Fibroblast of skin of right quadriceps (primary cell): ENCODE results near the gene SETDB2.
A peak's percentile ranks its signal among the peaks of the same experiment; 100 is the strongest.

ENCODE experiments used
- DNase-seq: peaks from one replicate; pipeline ENCODE4 v3.0.0-alpha.2; 2013

The SETDB2 gene

DNA sequence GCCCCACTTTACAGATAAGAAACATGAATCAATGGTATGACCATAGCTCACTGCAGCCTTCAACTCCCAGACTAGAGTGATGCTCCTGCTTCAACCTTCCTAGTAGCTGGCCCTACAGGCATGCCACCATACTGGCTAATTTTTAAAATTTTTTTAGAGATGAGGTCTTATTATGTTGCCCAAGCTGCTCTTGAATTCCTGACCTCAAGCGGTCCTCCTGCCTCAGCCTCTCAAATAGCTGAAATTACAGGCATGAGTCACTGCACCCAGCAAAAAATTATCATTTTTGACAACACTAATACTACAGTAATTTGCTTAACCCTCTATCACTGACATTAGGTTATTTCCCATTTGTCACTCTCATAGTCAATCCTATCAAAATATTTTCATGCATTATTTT lies 15.0 kb upstream of the SETDB2 start:
- no peak for DNase-seq

DNA sequence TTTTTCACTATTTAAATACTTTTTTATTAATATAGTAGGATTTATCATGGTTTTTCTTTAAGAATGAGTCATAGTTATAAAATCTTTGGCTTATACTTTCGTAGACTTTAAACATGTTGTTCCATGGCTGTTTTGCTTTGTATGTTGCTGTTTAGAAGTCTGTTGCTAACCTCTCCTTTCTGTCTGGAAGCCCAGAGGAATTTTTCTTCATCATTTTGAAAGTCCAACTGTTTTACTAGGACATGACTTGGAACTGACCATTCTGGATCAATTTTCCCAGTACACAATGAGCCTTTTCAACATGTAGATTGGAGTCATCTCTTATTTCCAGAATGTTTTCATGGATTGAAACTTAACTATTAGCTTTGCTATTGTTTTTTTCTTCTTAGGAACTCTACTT lies 8.1 kb upstream of the SETDB2 start:
- DNase-seq = no peak

DNA sequence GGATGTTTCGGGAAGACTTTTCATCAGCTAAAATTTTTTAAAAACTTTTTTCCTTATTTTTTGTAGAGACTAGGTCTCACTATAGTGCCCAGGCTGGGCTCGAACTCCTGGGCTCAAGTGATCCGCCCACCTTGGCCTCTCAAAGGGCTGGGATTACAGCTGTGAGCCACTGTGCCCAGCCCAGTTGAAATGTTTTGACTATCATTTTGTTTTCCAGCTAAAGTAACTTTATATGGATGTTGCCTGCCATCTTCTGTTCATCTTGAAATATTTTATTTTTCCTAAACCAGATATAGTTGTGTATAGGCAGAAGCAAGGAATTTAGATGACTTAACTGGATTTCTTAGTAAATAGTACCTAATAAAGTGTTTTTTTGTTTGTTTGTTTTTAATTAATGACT lies 7.2 kb upstream of the SETDB2 start:
- DNase-seq = peak; percentile 46

DNA sequence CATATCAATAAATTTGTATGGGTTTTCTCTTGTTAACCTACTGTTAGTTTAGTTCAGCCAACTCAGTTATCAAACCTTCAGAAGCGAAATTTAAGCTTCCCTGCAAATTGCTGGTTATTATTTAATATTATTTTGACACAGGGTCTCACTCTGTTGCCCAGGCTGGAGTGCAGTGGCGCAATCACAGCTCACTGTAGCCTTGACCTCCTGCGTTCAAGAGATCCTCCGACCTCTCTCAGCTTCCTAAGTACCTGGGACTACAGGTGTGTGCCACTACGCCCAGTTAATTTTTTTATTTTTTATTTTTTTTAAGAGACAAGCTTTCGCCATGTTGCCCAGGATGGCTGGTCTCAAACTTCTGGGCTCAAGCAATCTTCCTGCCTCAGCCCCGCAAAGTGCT lies 6.4 kb upstream of the SETDB2 start:
- no peak for DNase-seq

DNA sequence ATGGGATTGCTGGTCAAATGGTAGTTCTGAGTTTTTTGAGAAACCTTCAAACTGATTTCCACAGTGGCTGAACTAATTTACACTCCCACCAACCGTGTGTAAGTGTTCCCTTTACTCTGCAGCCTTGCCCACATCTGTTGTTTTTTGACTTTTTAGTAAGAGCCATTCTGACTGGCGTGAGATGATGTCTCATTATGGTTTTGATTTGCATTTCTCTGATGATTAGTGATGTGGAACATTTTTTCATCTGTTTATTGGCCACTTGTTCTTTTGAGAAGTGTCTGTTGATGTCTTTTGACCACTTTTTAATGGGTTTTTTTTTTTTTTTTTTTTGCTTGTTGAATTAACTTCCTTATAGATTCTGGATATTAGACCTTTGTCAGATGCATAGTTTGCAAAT lies 4.5 kb upstream of the SETDB2 start:
- no peak for DNase-seq

DNA sequence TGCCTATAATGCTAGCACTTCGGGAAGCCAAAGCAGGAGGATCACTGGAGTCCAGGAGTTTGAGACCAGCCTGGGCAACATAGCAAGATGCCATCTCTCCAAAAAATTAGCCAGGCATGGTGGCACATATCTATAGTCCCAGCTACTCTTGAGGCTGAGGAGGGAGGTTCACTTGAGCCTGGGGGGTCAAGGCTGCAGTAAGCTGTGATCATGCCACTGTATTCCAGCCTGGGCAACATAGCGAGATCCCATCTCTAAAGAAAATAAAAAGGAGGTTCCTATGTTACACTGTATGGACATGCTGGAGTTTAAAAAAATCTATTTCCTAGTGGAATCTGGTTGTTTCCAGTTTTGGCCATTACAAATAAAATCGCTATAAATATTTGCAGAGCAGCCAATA lies 2.8 kb upstream of the SETDB2 start:
- no peak for DNase-seq

DNA sequence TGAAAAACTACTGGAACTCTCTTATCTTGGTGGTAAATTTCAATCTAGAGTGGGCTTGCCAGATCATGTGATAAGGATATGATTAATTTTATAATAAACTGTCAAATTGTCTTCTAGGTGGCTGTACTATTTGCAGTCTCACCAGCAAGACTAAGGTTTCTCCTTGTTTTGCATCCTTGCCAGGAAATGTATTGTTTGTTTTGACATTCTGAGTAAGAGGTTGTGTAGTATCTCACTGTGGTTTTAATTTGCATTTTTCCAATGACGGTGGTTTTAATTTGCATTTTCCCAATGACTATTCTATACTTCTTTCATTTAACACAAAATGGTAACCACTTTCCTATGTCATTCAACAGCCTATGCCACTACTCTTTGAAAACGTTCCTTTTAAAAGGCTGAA lies 2.2 kb upstream of the SETDB2 start:
- peak; percentile 50 for DNase-seq

DNA sequence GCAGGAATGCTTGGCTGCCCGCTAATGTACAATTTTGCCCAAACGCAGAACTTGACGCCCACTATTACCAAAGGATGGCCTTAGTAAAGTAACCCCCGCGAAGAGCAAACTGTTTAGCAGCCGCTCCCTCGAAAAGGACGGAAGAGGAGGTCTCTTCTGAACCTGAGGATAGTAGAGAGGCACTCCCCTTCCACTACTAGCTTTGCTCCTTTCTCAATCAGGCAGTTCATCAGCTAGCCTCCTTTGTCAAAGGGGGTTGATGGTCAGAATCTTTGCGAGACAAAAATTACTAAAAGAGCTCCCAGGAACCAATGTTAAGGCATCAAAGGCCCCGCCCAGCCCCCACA lies 744 bp upstream of the SETDB2 start:
- peak; percentile 49 for DNase-seq

DNA sequence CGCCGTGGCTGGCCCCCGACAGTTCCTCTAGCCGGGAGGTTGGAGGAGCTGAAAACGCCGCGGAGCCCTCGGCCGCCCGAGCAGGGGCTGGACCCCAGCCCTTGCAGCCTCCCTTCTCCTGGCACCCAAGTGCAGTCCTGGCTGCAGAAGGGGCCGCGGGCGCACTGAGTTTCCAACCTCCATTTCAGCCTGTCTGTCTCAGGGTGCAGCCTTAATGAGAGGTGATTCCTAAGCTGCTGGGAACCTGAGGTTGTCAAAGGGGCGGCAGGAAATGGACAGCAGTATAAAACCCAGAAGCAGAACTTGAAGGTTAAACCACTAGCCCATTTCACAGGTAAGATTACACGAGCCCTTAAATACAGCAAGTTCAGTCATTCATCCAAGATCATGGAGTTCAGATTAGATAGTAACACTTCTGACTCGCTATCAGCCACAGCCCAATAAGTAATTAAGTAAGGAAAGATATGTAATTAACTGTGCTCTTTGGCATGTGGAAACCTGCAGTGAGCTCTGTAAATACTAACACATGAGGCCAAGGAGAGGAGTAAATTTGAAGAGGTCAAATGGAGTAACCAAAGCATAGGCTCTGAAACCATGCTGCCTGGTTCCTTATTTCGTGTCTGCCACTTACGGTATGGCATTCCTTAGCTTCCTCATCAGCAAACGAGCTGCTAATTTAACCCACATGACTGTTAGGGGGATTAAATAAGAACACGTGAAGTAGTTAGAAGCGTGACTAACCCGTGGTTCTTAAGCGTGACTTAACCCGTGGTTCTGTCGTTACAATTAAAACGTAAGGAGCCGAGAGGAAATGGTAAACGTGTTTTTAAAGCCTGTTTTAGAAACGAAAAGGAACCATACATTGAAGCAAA lies 686 bp downstream of the SETDB2 start:
- DNase-seq = peak; percentile 83

DNA sequence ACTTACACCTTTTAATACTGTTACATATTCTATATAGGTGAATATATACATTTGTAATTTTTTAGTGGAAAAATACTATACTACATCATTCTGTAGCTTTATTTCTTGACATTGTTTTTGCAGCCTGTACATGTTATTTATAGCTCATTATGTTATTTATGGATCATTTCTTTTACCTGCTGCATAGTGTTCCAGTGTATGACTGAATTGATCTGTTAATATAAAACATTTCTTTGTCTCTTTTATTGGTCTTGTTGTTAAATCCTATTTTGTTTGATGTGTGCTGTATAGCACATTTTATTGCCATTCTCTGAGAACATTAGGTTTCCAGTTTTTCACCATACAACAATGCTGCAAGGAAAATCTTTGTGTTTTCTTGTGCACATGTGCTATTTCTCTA lies 2.4 kb downstream of the SETDB2 start:
- no peak for DNase-seq

DNA sequence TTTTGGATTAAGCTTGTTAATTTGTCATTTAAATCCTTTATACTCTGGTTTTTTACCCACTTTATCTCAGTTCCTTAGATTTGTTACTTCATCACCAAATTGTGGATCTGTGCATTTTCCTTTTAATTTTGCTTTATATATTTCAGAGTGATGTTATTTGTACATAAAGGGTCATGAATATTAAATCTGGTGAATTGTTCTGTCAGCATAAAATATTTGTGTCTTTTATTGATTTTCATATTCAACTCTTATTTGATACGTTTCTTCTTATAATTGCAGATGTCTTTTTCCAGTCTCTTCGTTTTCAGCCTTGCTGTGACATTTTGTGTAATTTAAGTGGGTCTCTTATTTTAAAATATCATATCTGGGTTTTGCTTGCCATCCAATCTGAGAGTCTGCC lies 4.7 kb downstream of the SETDB2 start:
- DNase-seq = no peak

DNA sequence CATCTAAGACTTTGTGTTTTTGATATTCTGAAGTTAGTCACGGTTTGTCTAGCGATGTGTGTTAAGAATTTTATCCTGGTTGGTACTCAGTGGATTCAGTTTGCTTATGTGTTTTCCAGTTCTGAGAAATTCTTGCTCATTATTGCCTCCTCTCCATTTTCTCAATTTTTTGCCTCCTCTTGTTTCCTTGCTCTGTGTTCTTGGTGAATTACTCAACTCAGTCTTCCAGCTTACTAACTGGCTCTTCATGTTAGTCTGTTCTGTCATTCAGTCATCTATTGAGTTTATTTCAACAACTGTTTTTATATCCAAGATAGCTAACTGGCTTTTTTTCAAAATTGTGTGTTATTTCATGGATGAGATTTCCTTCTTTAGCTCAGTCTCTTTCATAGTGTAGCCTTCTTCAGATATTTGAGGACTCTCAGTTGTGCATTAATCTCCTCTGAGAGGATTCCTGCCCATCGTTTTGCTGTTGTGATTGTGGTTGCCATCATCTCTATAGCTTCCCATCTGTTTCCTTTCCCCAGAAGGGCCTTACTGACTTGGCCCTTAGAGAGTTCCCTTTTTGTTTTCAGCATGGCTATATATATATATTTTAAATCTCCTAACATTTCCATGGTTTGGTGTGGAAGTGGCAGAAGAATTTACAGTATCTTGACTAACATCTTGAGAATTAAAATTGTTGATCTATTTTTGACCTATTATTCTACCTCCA lies 6.2 kb downstream of the SETDB2 start:
- DNase-seq = no peak

DNA sequence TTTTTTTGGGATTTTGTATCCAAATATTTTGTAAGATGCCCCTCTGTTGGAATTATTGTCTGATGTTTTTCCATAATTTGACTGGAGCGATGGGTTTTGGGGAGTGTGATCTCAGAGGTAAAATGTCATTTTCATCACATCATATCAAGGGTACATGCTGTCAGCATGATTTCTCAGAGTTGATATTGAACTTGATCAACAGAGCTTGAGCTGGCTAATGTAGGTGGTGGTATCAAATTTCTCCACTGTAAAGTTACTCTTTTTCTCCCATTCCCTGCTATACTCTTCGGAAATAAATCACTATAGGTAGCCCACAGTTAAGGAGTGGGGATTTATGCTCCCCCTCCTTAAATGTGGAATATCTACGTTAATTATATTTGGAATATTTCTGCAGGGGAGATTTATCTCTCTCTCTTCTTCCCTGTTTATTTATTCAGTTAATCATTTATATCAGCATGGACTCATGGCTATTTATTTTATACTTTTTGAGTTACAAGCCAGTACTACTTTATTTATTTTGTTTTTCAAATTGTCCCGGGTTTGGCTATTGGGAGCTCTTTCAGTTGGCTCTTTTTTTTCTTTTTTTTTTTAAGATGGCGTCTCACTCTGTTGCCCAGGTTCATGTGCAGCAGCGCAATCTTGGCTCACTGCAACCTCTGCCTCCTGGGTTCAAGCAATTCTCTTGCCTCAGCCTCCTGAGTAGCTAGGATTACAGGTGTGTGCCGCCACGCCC lies 8.8 kb downstream of the SETDB2 start:
- no peak for DNase-seq

DNA sequence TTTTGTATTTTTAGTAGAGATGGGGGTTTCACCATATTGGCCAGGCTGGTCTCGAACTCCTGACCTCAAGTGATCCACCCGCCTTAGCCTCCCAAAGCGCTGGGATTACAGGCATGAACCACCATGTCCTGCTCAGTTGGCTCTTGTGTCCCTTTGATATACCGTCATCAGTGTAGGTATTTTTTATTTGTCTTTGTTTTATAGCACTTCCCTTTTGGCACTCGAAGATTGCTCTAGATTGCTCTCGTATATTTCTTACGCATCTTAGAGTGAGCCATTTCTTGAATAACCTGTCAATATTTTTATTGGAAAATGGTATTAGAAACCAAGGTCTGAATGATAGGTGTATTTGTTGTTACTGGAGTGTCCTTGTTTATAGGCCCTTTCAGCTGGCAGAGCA lies 9.4 kb downstream of the SETDB2 start:
- DNase-seq = no peak

DNA sequence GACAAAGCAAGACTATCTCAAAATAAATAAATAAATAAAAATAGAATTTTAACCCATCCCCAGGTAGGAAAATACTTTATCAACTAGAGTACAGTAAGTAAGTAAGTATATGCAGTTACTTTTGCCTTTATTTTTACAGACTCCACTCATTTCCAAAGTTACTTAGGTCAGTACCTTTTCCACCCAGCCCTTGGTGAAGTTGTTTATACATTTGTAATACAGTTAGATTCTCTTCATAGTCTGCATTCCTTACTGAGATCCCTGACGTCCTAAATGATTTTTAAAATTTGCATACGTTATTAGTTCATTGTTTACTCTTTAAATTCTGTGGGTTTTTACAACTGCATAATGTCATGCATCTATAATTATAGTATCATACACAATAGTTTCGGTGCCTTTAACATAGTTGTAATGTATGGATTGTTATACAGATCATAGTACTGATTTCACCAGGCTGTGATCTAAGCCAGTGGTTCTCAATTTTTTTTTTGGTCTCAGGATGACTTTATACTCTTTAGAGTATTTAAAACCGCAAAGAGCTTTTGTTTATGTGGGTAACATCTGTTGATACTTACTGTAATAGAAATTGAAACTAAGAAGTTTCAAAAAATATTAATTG lies 10.4 kb downstream of the SETDB2 start:
- peak; percentile 56 for DNase-seq

DNA sequence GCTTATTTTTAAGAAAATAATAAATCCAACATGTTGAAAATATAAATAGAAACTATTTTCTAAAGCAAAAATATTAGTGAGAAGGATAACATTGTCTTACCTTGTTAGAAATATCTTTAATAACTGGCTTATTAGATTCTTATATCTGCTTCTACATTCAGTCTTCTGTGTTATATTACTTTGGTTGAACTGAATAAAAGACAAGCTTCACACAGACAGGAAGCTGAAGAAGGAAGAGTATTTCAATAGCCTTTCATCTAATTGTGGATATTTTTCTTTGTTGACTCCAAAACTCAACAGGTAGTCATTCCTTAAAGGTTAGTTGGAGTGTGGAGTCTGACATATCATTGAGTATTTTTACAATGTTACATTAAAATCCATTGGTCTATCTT lies 10.9 kb downstream of the SETDB2 start:
- DNase-seq = no peak

DNA sequence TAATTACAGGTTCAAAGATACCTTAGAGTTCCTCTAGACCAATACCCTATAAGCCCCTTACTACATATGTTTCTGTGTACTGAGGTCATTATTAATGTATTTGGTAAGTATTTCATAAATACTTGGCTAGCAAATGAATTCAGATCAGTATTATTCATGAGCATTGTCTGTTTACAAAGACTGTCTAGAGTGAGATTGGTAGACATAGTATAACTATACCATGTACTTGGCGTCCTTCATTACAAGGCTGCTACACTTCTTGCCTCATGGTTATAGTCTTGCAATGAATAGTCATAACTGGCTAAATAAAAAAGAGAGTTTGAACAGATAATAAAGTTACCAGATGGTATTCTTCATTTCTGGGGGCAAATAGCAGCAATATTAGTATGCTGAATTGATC lies 12.1 kb downstream of the SETDB2 start:
- DNase-seq = no peak

DNA sequence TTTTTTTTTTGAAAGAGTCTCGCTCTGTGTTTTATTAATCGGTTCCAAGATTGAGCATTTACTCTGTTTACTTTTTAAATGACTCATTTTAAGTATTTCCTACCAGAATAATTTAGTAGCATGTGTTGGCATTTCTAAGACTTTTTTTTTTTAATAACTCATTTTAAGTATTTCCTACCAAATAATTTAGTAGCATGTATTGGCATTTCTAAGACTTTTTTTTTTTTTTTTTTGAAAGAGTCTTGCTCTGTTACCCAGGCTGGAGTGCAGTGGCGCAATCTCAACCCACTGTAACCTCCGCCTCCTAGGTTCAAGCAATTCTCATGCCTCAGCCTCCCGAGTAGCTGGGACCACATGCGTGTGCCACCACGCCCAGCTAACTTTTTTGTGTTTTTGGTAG lies 13.1 kb downstream of the SETDB2 start:
- peak; percentile 14 for DNase-seq

DNA sequence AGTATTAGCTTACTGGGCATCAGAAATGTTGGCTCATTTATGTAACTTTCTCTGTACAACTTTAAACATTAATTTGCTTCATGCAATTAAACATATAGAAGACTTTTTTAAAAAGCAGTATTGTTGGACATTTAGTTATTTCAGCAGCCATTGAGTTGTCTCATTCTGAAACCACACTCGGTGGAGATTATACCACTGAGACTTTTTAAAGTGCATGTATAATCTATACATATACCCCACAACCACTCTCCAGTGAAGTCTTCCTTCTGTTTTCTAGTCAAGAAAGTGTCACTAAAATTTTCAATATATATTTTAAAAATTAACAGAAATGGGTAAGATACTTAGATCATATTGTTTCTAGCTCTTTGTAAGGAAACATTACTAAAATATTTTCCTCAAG lies 15.5 kb downstream of the SETDB2 start:
- no peak for DNase-seq

DNA sequence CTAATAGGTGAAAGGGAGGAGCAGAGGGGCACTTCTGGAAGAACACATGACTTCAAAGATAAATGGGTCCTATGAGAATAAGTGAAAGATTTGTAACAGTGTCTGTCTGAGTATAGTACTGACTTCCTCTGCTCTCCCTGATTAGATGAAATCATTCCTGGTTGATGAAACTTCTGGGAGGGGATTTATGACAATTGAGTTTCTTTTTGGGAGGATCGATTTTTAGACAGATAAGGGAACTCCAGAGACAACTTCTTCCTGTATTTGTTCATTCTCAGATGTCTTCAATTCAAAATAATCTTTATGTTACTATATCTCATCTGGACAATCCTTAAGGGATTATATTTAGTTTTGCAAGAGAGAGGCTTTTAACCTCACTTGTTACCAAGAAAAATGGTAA lies 20.0 kb downstream of the SETDB2 start:
- no peak for DNase-seq

DNA sequence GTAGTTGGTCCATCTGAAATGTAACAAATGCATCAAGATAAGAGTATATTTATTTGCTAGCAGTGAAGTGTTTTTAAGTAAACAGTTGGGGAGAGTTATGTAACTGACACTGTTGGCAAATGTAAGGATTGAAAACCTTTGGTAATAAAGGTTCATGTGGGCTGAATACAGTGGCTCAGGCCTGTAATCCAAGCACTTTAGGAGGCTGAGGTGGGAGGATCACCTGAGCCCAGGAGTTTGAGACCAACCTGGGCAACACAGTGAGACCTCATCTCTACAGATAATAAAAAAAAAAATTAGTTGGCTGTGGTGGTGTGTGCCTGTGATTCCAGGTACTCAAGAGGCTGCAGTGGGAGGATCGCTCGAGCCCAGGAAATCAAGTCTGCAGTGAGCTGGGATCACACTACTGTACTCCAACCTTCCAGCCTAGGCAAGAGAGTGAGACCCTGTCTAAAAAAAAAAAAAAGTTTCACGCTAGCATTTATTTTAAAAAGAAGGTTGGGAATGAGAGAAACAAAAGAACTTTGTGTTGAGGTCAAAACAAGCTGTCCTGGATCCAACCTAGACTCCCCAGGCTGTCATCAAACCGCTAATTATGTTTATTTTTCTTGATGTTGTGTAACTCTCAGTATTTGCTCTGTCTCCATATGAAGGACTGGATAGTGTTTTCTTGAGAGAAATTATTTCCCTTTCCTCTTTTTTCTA lies 20.7 kb downstream of the SETDB2 start:
- DNase-seq = no peak

DNA sequence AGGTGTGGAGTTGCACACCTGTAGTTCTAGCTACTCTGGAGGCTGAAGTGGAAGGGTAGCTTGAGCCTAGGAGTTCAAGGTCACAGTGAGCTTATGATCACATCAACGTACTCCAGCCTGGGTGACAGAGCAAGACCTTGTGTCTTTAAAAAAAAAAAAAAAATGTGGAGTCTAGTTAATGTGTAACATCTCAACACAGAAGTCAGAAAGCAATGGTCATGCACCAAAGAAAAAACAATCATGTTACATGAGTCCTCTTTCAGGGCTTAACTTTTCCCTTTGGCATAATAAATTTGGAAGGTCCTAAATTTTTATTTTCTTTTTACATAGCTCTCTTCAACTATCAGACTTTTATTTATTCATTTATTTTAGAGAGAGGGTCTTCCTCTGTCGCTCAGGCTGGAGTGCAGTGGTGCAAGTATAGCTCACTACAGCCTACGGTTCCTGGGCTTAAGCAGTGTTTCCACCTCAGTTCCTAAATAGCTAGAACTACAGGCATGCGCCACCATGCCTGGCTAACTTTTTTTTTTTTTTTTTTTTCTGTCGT lies 22.3 kb downstream of the SETDB2 start:
- DNase-seq = no peak

DNA sequence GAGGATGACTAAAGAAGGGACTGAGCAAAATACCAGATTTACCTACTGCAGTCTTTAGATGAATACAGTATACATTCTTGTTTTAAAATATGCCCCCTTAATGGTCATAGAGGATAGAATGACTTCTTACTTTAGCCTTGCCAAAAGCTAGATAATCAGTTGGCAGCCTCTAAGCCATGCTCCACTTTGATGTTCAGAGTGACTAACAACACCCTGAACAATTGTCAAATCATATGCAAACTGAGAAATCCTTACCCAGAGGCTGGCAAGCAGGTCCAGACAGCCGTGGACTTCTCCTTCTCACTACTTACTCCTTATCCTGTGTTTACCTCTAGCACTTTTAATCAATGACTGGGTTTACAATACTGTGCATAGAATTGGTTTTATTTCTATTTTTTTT lies 28.1 kb downstream of the SETDB2 start:
- DNase-seq = no peak
